NCI-H345 (cell line): Measurements from ENCODE around the gene ENPP3.

Experiments used
- DNase-seq: peaks from one replicate; lab custom pipeline; 2025; lab: John Stamatoyannopoulos, UW

Gene ENPP3

DNA sequence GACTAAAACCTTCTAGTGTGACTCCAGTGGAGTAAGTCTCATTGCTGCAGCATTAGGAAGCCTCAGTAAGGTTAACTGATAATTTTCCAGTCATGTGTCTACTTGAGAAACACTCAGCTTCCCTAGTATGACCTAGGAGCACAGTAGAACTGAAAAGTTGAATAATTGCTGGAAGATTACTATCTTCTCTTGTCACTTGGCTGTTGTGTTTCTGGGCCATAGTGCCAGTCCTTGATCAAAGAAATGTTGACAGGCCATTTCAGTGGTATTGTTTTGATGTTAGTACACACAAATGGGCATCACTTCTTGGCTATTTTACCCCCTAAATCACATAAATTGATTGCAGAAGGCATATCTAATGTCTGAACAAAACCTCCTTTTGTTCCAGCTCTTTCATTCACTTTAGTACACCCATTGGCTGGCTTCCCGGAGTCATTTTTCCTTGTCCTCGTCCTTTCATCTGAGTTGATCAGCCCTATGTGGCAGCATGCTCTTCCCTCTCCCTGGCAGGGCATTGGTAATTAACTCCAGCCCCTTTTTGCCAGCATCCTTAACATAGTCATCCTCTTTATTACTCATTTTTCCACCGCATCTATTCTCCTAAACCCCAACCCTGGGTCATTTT is 6.0 kb downstream of the ENPP3 start:
- DNase-seq, result peak; percentile 76

DNA sequence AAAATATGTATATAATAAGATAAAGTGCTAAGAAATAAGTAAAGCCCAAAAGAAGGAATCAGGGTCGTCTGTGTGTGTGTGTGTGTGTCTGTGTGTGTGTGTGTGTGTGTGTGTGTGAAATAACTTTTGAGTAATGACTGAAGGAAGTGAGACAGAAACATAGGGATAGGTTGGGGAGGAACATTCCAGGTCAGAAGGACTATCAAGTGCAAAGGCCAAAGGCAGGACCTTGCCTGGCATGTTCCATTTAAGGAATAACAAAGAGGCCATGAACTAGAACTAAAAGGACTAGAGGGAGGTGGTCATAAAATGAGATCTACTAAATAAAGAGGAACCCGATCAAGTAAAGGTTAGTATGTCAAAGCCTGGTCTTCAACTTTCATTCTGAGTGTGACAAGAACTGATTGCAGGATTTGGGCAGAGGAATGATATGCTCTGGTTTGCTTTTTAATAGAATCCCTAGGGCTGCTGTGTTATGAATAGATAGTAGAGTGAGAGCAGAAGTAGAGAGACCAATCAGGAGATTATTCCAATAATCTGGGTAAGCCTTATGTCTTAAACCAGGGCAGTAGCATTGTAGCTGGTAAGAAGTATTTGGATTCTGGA is 6.9 kb downstream of the ENPP3 start:
- no peak for DNase-seq

DNA sequence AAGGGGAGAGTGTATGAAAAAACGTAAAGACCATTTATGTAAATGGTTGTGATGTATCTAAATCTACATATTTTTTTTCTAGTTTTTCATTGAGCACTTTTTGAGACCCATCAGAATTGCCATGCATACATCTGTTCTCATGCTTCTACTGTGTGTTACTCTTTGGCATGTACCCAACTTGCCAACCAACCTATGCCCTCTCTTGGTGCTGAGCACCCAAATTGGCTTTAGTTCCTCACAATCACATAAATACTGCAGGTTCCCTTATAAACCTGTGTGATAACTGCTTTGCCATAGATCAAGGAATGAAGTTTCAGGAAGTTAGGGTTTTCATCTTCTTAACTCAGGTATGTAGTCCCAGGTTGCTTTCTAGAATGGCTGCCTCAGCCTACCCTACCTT is 7.8 kb downstream of the ENPP3 start:
- DNase-seq, result no peak

GRCh38 chr6:131645846-131646245 is 8.7 kb downstream of the ENPP3 start:
- DNase-seq, result no peak

- no peak for DNase-seq
Observed at GRCh38 chr6:131646249-131646670, 9.2 kb downstream of the ENPP3 start.

DNA sequence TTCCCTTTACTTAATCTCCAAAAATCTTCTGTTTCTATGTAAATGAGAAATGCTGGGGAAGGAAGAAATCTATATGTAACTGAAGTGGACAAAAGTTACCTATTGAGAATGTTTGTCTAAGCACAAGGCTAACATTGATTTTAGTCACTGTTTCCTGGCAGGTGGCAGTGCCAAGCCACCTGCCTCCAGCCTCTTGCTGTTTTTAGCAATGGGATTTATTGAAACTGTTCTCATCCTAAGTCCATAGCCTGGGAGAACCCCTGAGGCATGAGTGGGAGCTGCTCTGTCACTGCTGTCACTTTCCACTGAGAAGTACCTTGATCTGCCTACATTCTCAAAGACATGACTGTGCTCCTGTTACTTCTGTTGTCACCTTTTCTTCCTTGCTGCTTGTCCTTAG is 14.7 kb downstream of the ENPP3 start:
- peak; percentile 86 for DNase-seq

DNA sequence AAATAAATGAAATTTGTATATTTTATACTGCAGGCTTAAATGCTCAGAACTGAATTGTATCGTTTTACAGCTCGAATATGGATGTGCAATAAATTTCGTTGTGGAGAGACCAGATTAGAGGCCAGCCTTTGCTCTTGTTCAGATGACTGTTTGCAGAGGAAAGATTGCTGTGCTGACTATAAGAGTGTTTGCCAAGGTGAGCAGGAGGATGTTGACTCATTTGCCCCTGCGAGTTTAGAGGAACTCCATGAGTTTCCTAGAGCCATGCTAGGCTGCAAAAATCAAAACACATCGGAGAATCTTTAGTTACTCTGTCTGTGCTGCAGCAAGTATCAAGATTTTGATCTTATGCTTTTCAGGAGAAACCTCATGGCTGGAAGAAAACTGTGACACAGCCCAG is 15.4 kb downstream of the ENPP3 start:
- peak; percentile 1 for DNase-seq

GRCh38 chr6:131654326-131654725 is 17.2 kb downstream of the ENPP3 start:
- DNase-seq, result no peak

DNA sequence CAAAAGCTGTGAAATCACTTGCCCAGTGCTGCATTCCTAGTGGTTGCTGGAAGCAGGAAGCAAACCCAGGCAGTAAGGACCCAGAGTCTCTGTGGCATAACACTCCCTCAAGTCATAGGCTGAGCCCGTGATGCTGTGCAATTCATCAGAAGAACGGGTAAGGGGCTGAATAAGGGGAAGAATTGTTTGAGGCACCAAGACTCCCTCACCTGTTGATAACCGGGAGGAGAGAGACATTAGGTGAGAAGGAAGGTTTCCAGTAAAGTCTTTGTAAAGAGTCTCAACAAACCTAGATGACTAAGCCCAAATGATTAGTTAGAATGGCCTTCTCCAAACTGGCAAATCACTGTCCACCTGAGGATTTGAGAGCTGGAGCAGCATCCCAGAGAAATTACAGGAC is 18.3 kb downstream of the ENPP3 start:
- DNase-seq, result no peak

DNA sequence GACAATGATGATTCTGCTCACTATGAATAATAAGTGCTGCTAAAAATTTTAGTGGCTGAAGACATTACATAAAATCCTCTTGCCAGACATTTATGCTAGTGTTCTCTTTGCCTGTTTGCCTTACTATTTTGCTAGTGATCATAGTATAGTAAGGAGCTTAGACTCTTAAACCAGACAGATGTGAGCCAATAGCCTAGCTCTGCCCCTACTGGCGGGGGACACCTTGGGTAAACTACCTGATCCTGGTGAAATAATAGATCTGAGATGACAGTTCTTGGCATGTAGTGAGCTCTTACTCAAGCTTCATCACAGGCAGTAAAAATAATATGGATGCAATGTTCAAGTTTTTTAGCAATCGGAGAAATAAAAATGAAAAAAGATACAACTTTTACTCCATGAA is 18.8 kb downstream of the ENPP3 start:
- no peak for DNase-seq

DNA sequence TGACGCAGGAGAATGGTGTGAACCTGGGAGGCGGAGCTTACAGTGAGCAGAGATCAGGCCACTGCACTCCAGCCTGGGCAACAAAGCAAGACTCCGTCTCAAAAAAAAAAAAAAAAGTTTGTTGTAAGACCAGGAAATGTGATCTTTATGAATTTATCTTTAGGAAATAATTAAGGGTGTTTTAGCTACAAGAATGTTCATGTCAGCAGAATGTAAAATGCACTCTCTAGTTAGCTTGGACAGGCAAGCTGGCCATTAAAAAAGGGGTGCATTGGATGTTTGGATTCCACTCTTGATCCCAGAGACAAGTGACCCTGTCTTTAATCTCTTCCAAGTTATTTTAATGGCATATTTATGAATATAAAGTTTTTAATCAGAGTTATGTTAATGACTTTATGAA is 19.6 kb downstream of the ENPP3 start:
- DNase-seq, result no peak

DNA sequence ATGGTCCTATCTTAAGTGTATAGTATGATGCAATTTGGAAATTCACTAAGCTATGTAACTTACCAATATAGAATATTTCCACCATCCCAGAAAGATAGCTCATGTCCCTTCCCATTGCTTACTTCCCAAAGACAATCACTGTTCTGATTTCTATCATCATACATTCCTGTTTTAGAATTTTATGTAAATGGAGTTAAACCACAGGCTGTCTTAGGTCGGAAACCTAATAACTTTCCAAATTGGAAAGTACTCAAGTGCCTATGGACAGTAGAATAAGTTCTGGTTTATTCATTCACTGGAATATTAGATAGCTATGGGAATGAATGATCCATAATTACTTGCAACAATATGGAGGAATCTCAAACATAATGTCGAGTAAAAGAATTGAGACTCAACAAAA is 20.1 kb downstream of the ENPP3 start:
- no peak for DNase-seq

GRCh38 chr6:131657630-131658111 is 20.6 kb downstream of the ENPP3 start:
- DNase-seq, result no peak

- DNase-seq, result no peak
Observed at GRCh38 chr6:131658287-131658686, 21.2 kb downstream of the ENPP3 start.

GRCh38 chr6:131660195-131660594 is 23.1 kb downstream of the ENPP3 start:
- DNase-seq, result no peak

- no peak for DNase-seq
Observed at GRCh38 chr6:131663578-131664165, 26.6 kb downstream of the ENPP3 start.

GRCh38 chr6:131669891-131670290 is 32.8 kb downstream of the ENPP3 start:
- DNase-seq, result no peak

GRCh38 chr6:131673184-131673583 is 36.1 kb downstream of the ENPP3 start:
- no peak for DNase-seq

DNA sequence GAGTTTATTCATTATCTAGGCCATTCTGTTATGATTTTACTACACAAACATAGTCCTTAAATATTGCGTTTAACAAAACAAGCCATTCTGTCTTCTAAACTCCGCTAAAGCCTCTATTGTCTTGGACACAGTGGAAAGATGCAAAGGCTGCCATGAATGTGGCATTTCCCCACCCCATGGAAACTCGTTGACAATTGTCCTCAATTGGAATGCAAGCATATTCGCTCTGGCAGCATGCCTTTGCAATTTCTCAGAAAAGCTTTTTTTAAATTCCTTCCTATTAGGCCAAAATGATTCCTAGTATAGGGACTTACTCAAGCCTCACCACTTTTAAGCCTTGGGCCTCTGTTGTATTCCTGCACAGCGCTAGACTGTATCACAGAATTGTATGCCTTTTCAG is 41.3 kb downstream of the ENPP3 start:
- DNase-seq, result no peak

- DNase-seq, result no peak
Observed at GRCh38 chr6:131680868-131681267, 43.8 kb downstream of the ENPP3 start.

GRCh38 chr6:131681585-131681984 is 44.5 kb downstream of the ENPP3 start:
- no peak for DNase-seq

GRCh38 chr6:131682442-131682841 is 45.3 kb downstream of the ENPP3 start:
- DNase-seq, result no peak

DNA sequence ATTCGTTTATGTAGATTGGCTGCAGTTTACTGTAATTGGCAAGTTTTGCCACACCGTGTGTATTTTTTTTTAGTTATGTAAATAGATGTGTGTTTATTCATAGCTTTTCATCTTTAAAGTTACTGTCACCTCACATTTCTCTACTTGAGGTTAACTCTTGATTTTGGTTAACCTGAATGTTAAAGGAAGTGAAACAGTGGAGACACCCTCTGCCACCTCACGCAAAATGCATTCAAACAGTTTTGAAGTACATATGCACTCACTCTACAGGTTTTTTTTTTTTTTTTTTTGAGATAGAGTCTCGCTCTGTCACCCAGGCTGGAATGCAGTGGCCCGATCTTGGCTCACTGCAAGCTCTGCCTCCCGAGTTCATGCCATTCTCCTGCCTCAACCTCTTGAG is 46.4 kb downstream of the ENPP3 start:
- no peak for DNase-seq
